Stimulated activated CD4-positive, alpha-beta T cell treated with anti-CD3 and anti-CD28 coated beads, TNF-alpha, amount 100 ng/mL, for 1 hour (primary cell): ENCODE measurements around the gene SLC45A3.

Source experiments
- DNase-seq, 3 donors: peaks; one replicate each; pipeline ENCODE4 v3.0.0-alpha.2; 2020; ENCODE audit warnings: low read depth in 3 of 3, low spot score in 1 of 3

The SLC45A3 gene

DNA sequence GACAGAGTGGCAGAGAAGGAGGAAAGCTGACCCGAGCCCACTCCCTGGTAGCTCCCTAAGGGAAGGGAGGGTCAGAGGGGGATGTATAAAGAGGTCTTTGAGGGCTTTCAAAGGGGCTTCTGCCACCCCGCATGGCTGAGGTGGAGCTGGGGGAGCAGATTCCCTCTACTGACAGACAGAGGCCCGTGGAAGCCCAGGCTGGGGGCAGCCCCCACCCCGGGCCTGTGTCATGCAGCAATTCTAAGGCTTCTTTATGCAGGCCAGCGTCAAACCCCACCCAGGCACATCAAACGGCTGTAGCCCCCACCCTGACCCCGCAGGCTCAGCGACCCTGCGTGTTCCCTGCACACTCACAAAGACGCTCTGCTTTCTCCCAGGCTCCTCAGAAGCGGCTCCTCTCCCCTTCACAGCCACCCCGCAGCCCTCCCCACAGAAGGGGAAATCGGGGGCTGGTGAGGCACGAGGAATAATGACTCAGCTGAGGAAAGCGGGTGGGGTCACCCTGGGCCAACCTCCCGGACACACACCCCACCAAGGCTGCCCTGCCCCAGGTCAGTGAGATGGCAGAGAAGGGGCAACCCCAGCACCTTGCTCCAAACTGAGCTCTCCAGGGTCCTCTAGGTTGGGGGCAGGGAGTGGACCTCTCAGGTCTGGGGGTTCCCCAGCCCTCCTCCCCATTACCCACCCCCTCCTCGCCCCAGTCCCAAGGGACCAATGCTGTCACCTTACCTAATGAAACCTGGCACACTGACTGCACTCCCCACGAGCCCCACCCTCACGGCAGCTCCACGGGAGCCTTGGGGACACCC, 10.8 kb downstream of the SLC45A3 start:
- DNase-seq = no peak

DNA sequence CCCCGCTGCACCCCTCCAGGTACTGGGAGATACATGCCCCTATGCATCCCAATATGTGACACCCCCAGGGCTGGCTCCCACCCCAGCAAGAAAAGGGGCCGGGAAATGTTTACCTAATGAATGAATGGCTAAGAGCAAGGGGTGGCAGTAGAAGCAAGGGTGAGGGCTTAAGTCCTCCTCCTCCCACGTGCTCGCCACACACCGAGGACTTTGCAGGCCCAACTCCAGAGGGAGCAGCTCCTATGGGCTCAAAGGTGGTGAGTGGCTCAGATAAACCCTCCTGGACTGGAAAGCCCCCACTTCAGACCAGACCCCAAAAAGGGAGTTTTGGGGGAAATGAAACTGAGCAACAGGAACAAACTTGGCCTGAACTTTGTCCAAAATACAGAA, 11.4 kb downstream of the SLC45A3 start:
- DNase-seq = no peak

DNA sequence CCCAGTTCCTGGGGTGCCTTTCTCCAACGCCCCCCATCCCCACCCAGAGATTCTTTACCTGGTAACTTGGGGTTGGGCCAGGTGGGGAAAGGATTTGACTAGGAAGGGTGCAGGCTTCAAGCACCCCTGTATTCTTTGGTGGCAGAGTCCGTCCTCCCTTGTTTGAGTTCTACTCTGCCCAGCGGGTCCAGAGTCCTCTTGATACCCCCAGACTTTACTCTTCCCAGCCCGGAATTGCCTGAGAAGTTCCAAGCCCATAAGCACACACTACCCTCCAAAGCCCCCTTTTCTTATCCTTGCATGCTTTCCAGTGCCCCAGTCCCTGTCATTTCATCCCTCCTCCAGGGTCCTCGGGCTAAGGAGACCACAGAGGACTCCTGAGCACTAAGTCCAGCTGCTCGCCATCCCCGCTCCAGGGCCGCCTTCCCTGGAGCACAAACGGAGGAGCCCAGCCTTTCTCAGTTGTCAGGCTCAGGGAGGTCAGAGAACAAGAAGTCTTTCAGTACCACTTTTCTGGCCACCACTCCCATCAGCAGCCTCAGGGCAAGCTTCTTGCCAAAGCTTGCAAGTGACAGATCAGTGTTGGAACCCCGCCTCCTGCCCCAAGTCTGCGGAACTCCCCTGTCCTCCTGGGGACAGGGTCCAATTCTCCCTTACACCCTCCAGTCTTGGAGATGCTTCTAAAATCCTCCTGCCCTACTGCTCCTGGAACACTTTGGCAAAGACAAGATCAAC, 12.2 kb downstream of the SLC45A3 start:
- no peak for DNase-seq

DNA sequence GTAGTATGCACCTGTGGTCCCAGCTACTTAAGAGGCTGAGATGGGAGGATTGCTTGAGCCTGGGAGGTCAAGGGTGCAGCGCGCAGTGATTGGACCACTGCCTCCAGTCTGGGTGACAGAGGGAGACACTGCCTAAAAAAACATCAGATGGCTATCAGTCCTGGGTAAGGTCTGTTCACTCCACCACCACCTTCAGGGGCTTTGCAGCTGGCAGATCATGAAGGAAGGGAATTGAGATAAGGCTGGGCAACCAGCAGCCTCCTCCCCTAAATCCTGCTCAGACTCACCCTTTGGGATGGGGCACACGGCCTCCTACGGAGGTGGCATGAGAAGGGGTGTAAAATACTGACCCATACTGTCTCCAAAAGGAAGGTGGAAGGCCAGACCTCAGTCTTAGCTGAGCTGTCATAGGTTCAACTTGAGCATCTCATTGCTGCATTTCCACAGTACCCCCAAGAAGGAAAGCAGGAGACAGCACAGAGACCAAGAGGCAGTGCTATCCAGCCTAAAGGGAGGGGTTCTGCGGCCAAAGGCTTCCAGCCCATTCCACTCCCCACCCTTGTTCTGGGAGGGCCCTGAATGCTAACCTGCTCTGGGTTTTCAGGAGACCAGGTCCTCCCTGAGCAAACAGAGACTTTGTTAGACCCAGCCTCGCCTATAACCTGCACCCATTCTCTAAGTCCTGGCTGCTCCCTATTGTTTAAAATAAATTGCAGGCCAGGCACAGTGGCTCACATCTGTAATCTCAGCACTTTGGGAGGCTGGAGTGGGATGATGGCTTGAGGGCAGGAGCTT, 13.7 kb downstream of the SLC45A3 start:
- no peak for DNase-seq

DNA sequence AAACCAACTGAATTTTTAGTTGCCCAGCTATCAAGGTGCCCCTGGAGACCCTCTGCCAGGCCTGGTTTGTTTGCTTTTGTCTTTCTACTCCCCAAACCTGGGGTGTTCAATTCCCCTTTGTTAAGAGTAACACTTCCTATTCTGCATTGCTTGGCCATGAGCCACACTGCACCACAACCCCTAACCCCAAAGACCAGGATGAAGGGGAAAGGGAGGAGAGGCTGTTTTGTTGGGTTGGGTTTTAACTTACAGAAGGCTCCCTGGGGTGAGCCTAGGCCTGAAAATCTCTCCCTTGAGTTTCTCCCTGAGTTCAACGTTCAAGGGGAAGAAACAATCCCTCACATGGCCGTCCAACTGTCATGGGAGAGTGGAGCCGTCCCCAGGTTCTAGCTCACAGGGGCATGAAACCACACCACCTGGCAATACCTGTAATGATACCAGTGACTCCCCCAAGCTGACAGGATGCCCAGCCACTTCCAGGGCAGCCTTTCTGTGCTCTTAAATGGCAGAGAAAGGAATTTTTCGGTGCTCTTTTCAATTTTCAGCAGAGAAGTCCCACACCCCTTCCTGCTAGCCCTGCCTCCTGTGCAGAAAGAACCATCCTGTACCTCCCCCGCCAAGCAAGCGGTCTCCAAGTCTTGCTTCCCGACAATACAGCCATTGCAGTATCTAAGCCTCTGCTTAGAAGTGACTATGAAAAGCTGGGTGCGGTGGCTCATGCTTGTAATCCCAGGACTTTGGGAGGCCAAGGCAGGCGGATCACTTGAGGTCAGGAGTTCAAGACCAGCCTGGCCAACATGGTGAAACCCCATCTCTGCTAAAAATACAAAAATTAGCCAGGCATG, 14.9 kb downstream of the SLC45A3 start:
- no peak for DNase-seq

DNA sequence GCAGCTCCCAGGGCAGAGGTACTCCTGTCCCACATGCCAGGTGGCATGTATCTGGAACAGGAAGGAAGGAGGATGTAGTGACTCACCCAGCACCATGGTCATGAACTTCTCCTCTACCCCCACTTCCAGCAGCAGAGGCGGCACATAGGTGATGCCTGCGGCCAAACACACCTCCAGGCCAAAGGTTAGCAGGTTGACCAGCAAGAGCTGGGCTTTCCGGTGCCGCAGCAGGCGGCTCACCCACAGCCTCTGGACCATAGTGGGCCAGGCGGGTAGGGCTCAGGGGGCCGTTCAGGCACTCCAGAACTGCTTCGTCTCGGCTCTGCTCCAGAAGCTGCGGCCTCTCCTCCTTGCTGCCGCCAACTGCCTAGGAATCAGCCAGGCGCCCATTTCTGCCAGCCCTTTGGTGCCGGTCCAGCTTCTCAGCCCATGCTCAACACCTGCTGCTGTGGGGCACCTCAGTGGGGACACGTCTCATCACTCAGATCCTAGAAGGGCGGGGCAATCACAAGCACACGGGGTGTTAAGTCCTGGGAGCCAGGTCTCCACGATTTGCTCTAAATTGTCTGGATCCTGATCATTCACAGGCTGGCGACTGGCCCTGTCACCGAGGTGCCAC, 15.8 kb downstream of the SLC45A3 start:
- DNase-seq = no peak

DNA sequence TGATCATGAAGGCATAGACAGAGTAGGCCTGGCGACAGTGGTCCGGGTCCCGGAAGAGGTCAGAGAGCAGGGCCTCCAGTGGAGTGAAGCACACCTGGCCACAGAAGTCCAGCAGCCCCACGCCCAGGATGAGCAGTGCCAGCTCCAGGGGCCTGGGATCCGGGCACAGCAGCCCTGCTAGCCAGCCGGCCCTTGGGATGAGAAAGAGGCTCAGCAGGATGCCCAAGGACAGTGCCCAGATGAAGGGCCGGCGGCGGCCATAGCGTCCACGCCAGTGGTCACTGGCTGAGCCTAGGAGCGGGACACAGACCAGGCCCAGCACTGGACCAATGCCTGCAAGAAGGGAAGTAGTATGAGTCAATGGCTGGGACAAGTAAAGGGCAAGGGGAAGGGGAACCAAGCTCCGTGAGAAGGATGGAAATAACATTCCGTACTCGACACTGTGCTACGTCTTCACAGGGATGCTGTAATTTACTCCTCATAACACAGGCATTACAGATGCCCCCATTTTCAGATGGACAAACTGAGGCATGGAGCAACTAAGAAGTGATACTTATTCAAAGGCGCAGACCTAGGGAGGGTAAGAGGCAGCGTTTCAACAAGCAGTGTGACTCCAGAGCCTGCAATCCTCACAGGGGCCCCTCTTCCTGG, 16.9 kb downstream of the SLC45A3 start:
- DNase-seq = no peak

DNA sequence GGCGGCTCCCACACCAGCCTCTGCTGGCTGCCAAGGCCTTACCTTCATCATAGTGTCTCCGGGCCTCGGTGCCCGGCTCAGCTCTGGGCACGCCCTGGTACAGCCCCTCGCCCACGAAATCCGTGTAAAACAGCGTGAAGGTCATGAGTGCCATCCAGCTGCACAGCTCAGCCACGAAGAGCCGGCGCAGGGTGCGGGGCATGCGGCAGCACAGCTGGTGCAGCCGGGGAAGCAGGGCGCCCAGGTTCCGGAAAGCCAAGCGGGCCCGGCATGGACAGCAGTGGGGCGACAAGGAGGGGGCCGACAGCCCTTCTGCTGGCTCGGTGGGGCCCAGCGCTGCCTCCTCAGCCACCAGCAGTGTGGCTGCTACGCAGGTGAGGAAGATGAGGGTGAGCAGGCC, 17.5 kb downstream of the SLC45A3 start:
- DNase-seq = no peak

DNA sequence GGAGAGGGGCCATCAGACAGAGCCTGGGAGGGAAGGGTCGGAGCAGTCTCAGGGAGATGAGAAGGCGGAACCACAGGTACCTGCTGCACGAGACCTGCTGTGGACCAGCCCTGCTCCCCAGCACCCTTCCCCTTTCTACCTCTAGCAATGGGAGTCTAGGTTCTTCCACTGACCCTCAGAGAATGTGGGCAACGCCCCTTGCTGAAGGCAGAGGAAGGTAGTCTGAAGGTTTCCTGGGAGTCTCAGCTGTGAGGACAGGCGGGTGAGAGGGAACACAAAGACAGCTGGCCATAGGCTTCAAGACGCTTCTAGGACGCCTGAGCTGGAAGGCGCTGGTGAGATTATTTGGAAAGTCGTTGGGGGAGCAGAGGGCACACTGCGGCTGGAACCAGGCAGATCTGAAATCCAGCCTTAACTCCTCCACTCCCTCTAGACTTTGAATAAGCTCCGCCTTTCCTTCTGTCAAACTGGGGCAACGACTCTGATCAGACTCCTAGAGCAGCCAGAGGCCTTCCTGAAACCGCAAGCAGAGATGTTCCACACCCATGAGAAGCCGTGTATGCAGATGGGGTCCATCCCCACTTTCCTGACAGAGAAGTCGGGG, 18.1 kb downstream of the SLC45A3 start:
- DNase-seq = no peak

DNA sequence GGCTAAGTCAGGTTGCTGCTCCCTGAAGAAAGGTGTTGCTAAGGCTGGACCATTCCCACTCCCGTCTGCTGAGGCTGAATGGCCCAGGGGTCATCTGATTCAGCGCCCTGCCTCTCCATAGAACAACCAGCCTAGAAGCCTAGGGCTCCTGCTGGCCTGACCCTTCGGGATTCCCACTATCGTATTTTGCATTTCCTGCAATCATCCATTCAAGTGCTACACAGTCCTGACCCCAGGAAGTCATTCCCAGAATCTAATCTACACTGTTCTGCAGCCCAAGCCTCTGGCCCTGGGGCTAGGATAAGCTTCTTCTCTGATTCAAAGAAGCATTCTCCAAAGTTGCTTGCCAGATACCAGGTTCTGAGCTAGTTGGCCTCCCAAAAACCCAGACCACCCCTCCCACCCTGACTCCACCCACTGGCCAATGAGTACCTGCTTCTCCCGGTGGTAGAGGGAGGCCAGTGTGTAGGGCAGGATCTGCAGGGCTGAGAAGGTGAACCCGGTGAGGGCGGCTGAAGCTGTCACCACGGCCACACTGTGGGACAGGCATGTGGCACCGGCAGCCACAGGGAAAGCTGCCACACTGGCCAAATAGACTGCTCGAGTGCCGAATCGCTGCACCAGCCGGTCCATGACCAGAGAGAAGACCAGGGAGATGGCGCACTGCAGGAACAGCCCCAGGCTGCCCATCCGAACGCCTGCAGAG, 18.7 kb downstream of the SLC45A3 start:
- DNase-seq = no peak

DNA sequence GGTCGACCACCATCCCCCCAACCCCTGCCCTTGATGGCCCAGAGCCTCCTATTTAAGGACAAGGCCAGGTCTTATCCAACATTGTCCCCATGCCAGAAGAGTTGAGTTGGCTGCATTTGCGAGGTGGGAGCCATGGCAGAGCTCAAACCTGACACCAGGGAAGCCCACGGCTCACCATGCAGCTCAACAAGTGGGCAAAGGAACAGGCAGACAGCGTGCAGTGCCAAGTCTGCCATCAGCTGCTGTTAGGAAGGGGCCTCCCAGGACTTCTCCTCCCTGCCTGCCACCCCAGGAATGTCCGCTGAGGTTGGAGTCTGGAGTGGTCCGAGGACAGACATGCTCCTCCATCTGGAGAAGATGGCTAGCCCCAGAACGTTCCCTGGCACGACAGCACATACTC, 19.9 kb downstream of the SLC45A3 start:
- no peak for DNase-seq

DNA sequence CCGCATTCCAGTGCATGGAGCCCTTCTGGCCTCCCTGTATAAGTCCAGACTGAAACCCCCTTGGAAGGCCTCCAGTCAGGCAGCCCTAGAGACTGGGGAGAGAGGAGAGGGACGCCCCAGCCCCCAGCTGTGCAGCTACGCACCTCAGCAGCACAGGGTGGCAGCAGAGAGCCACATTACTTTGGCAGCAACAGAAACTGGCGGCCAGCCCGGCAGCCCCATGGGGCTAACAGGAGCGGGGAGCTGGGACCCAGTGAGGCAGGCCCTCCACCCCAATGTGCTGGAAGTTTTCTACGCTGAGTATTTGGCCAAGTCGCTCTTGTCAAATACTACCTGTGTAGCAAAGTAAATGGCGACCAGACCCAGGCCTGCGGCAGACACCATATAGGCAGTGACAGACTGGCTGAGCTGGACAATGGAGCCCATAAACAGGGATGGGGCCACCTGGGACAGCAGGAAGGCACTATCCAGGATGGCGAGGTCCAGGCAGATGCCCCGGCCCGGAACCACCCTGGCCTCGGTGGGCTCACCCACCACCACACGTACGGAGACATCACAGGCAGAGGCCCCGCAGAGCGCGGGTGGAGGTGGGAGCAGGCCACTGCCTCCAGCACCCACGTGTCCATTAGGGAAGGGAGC, 21.2 kb downstream of the SLC45A3 start:
- DNase-seq = peak; percentile 31 to 64 (median 53)

DNA sequence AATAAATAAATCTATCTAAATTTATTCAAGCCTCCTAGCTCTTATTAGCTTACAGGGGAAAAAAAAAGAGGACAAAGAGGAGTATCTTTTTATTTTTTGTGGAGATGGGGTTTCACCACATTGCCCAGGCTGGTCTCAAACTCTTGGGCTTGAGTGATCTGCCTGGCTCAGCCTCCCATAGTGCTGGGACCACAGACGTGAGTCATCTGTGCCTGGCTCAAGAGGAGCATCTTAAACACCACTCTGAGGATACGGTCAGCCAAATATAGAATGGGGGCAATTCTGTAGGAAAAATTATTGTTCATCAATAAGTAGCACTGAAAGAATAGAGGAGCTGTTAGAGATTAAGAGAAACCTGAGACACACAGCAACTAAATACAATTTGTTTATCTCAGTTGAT, 24.1 kb downstream of the SLC45A3 start:
- no peak for DNase-seq

DNA sequence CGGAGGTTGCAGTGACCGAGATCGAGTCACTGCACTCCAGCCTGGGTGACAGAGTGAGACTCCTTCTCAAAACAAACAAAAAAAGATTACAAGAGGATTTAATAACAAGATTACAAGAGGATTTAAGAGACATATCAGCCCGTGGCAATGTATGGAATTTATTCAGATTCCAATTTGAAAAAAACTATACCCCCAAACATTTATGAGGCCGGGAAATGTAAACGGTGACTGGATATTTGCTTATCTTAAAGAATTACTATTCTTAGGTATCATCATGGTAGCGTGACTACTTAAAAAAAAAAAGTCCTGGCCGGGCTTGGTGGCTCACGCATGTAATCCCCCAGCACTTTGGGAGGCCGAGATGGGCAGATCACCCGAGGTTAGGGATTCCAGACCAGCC, 27.3 kb downstream of the SLC45A3 start:
- no peak for DNase-seq

DNA sequence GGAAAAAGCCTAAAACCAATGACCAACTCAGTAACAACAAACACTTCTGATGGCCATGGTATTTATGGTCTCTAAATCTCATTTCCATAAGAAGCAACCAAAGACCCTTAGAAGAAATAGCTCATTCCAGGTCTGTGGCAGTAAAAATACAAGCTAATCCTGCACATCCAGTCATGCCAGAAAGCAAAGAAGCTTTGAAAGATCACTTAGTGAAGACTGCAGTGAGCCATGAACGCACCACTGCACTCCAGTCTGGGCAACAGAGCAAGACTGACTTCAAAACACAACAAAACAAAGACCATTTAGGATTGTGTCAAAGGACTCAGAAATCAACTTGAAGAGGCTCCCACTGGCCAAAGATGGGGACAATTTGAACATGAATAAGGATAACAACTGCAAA, 30.1 kb downstream of the SLC45A3 start:
- DNase-seq = no peak

DNA sequence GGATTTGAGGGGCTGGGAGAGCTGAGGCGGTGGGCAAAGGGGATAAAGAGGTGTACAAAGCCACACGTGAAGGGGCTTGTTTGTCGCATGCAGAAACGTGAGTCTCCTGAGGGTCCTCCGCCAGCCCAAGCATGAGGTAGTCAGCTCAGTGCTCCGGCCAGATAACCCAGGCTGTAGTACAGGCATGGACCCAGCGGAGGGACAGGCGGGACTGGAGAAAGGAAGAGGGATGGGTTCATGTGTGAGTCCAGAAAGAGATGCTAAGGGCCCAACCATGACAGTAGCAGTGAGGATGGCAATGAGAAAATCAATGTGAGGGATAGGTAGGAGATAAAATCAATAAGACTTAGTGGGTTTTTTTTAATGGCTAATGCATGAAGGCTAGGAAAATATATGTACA, 34.8 kb downstream of the SLC45A3 start:
- no peak for DNase-seq

DNA sequence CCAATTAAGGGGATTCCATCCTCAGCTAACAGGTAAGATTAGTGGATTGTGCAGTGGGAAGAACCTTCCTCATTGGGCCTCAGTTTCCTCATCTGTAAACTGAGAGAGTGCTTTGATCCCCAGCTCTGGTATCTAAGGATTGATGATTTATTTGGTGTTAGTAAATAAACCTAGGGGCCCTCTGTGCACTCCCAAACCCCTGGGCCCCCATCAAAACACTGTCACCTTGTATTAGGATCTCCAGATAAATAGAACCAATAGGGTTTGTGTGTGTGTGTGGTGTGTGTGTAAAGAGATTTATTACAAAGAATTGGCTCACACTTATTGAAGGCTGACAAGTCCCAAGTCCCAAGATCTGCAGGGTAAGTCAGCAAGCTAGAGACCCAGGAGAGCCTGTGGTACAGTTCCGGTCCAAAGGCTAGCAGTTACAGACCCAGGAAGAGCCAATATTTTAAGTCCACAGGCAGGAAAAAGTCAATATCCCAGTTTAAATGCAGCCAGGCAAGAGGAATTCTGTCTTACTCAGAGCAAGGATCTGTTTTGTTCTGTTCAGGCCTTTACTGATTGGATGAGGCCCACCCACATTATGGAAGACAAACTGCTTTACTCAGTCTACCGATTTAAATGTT, 37.5 kb downstream of the SLC45A3 start:
- DNase-seq = no peak

DNA sequence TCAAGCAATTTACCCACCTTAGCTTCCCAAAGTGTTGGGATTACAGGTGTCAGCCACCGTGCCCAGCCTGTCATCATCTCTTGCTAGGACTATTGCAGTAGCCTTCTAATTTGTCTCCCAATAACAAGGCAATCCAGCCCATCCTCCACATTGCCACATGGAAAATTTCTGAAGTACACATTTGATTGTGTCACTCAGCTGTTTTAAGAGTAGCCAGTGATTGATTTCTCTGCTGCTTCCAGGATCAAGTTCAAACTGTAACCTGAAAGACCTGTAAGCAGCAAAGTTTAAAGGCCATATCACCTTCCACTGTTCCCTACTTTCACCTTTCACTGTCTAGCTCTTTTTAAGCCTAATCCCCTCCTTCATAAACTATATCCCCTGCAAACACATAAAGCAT, 40.7 kb downstream of the SLC45A3 start:
- no peak for DNase-seq
